Measurements from ENCODE around the gene MS4A7. TPM values are rescaled to one million over a fixed set of nuclear protein-coding genes. Genes with fewer than 3 reads are reported as not detected.

MS4A7 gene
- total and polyA plus RNA-seq, 2 of the 4 experiments (the other 2 are of a cell fraction), result not detected

DNA sequence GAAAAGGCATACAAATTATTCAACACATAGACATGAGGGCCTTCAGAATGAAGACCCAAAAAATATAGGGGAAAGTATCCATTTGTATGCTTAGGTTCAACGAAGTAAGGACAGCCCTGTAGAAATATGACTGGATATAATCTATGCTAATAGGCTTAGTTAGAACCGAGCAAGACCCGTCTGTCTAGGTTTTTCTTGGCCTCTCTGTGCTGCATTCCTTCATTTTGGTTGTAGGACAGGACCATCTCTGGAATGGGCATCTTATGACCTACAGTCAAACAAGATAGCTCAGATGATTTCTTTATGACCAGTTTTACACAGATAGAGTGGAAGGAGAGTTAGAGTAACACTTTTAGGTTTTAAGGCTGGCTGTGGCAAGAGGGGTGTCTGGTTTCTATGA is 5.6 kb upstream of the MS4A7 start:
- Histone ChIP-seq H3K4me1 (ENCODE audit: control insufficient read depth, insufficient read depth, low read length) (no peaks in the 10 kb centered on the region), H3K9me3 (ENCODE audit: control insufficient read depth, insufficient read depth, low read length) (no peaks in the 10 kb centered on the region; the same call in 1 of the 2 replicates), H2AK5ac (ENCODE audit: low read depth, low read length) (no peak overlapping the region), H2AK9ac (replicated peaks; ENCODE audit: low read depth, low read length, poor library complexity) (no peak overlapping the region), H3K27ac (ENCODE audit: insufficient read depth, low read length) (no peak overlapping the region), H3K9me1 (ENCODE audit: insufficient read depth, low read length) (no peaks in the 10 kb centered on the region), H3K79me1 (ENCODE audit: low read depth in 1 of 2, low read length in 2 of 2) (no peaks in the 10 kb centered on the region), H2BK15ac (ENCODE audit: low read depth, low read length) (no peak overlapping the region), H3K18ac (ENCODE audit: low read depth, low read length) (no peak overlapping the region), H2AFZ (replicated peaks; ENCODE audit: low read length, poor library complexity) (no peak overlapping the region), H3K27me3 (ENCODE audit: control insufficient read depth, insufficient read depth, low read length) (no peaks in the 10 kb centered on the region), H3K36me3 (ENCODE audit: control insufficient read depth, insufficient read depth, low read length) (no peaks in the 10 kb centered on the region), H3K4ac (ENCODE audit: low read depth, low read length) (no peak overlapping the region), H3K14ac (replicated peaks; ENCODE audit: low read depth, low read length) (no peak overlapping the region), H3K23ac (ENCODE audit: low read depth, low read length) (no peak overlapping the region), H2BK20ac (ENCODE audit: low read depth, low read length) (no peak overlapping the region), H3K4me3 (ENCODE audit: insufficient read depth, low read depth, low read length) (no peak overlapping the region), H2BK120ac (ENCODE audit: low read depth, low read length) (no peak overlapping the region), H2BK5ac (ENCODE audit: low read depth, low read length, poor library complexity, severe bottlenecking) (no peak overlapping the region), H3K56ac (ENCODE audit: extremely low read depth, insufficient read depth, low read length) (no peak overlapping the region), H4K5ac (ENCODE audit: low read depth, low read length) (no peak overlapping the region), H3K4me2 (ENCODE audit: low read depth, low read length) (no peak overlapping the region), H4K8ac (ENCODE audit: low read depth in 2 of 2, low read length in 2 of 2) (no peak overlapping the region), H4K91ac (ENCODE audit: insufficient read depth, low read depth, low read length) (no peak overlapping the region), H4K20me1 (ENCODE audit: insufficient read depth, low read length) (no peaks in the 10 kb centered on the region), H3K9ac (ENCODE audit: low read depth, low read length) (no peak overlapping the region)
- in situ Hi-C loops (cut with MboI; ENCODE audit: low sequenced_read_pairs), result no loop called here
- no peak for DNase-seq
- BruUV-seq (replicated peaks), result no TSS peak
- ChIA-PET POLR2A (ENCODE audit: unreplicated experiment) (no interaction called here), CTCF (interaction anchor here (0.6 kb wide), 1 partner anchor 406 kb away, joined by 3 read pairs; no protein-coding TSS in a partner anchor)
- no peak for ATAC-seq (ENCODE audit: low read depth)
- TF ChIP-seq RCOR1 (IDR thresholded peaks at IDR 0.05; ENCODE audit: insufficient replicate concordance, low read length) (no peak), RFX5 (IDR thresholded peaks at IDR 0.05; ENCODE audit: low read depth, low read length) (no peak)
- intact Hi-C loops (cut with micrococcal nuclease), result no loop called here
- dilution Hi-C loops (cut with HindIII; ENCODE audit: low sequenced_read_pairs, unreplicated experiment), result no loop called here
- no CpG with 5 or more reads among the region's 3 CpGs for WGBS, 2 experiments (ENCODE audit: extremely low coverage in 2 of 2, insufficient read length in 1 of 2)
